ENCODE data around the gene C6orf58.
"Not testable (repeated sequence)": the region's sequence is repeated elsewhere in the genome, so short reads cannot be mapped to it uniquely, and the experiment has no call there.

The C6orf58 gene

GRCh38 chr6:127593456-127593855, 16.5 kb downstream of the C6orf58 start:
- DNase-seq, result not testable (repeated sequence)

DNA sequence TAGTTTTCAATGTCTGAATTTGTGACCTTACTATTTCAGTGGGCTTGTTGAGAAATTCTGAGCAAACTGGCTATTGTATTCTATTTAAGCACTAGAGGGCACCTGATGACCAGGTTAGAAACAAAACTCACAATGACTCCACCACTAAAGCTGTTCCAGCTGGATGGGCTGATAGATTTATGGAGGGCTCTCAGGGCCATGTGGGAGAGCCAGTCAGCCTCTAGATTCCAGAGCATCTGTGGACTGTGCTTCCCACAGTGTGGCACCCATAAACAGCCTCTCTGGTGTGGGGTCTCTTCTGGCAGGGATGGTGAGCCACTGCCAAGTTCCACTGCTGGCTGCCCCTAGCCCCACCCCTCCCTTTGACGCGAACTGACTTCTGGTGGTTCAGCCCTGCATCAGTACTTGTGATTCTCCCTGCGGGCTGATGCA, 29.2 kb downstream of the C6orf58 start:
- peak; percentile 43 for DNase-seq

DNA sequence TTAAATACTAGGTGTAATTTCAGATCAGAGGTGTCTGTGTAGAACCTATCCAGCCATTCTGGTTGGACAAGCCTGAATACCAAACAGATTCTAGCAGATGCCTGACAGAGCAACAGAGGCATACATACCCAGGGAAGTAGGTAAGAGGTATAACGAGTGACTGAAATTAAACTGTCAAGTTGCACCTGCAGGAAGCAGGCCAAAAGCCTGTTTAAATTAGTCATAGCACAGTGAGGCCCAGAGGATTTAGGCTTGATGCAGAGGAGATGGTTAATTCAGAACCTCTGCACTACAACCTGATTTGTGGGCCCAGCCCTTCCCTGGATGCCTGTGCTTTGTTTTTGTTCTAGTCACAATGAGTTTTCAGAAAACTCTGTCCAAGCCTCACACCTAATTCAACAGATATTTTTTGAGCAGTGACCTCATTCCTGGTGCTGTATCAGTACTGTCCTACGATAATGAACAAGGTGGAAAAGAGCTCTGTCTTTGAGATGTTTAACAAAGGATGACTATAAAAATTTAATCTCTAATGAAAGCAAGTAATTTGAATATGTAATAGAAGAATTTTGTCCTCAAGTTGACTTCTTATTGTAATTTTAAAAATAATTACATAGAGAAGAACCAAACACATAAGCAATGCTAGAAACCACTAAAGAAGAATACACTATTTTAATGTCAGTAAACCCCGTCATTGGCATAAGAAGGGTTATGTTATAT, 31.7 kb downstream of the C6orf58 start:
- no peak for DNase-seq

- DNase-seq, result no peak
Observed at GRCh38 chr6:127618729-127619128, 41.8 kb downstream of the C6orf58 start.

DNA sequence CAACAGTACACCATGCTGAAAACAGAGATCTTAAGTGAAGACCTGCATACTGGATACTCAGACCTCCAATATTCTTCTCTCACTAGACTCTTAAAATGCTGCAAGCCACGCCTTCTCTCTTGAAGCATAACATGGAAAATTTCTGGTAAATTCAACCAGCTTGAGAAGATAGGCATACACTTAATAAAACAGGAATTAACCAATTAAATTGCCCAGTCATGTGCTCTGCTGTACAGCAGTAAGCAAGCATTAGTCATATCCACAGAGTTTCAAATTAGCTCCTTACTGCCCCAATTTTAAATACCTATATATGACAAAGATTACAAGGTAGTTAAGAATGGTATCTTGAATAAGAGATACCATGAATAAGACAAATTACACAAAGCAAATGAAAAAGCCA, 53.8 kb downstream of the C6orf58 start:
- DNase-seq, result no peak

GRCh38 chr6:127634178-127634577, 57.2 kb downstream of the C6orf58 start:
- no peak for DNase-seq

- DNase-seq, result no peak
Observed at GRCh38 chr6:127635091-127635490, 58.1 kb downstream of the C6orf58 start.

DNA sequence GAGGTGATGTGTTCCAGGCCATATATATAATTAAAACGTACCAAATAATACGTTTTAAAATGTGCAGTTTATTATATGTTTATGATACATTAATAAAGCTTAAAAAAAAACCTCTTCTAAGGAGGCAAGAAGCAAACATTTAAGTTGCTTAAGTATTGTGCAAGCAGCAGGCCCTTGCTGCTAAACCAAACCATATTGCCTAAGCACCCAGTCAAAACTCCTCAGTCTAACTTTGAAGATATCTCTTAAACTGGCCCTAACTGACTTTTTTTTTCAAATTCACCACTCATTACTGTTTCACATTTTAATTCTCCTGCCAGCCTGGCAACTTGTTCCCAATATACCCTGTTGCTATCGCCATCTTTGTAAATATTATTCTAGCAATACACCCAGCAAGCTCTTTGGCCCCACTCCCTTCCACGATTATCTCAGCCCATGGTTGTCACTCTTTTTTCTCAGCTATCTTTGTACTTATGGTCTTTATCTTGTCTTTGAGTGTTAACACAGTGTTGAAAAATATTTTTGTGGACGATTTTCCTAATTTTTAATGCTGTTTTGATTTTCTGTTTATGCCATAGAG, 60.9 kb downstream of the C6orf58 start:
- DNase-seq, result no peak
